ENCODE measurements around the gene SUSD5.

SUSD5 gene

DNA sequence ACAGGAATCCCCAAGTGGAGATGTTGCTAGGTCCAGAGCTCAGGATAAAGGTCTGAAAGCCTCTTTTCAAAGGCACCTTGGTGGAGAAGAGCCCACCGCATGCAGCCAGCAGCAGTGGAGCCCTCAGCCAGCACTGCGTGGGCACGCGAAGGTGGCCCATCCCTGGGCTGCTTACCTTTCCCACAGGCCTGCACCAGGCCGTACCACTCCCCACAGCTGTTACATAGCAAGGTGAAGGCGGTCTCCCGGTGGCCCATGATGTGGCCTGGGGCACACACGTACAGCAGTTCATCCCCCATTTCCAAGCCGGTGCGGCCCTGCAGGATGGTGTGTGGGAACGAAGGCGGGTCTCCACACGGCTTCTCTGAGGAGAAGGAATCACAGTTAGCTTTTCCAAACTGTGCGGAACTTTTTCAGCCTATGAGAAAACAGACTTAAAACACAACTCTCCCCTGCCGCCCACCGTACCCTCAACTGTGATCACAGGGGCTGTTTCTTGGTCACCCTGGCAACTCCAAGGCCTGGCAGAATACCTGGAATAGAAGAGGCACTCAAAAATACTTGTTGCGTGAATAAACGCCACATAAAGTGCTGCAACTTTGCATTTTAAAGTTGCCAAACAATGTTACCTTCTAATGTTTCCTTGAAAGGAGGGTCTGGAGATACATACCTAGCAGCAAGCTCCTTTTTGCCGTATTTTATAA lies 43.7 kb downstream of the SUSD5 start:
- 90 to 91% methylated on average over 19 of the region's 19 CpGs for WGBS, 2 experiments
- no peaks in the 10 kb centered on the region for H3K27me3 ChIP-seq (ENCODE audit: control insufficient read depth, insufficient read depth, low read length, poor library complexity, severe bottlenecking)

DNA sequence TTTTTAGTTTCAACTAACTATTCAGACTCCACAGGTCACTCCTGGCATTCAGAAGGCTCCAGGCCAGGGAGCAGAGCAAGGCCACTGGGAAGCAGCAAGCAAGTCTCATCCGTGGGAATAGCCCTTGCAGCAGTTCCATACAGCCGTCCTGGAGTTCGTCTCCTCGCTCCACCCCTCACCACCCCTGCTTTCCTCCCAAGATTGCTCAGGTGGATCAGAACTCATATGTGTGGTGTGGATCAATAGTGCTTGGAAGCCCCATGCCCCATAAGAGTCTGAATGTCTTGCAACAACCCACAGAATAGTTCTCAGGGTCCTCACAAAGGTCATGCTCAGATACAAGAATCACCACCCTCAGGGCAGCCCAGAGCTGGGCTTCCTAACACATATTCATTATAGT lies 44.5 kb downstream of the SUSD5 start:
- 71% methylated on average over 4 of the region's 4 CpGs for WGBS, 2 experiments
- H3K36me3 ChIP-seq (ENCODE audit: control insufficient read depth, insufficient read depth, low read length) = no peaks in the 10 kb centered on the region
- H3K4me3 ChIP-seq (ENCODE audit: insufficient read depth, low read depth, low read length) = no peak overlapping the region
- no peaks in the 10 kb centered on the region for H3K4me1 ChIP-seq (ENCODE audit: control insufficient read depth, insufficient read depth, low read length)
- H3K27ac ChIP-seq (ENCODE audit: insufficient read depth, low read depth, low read length, poor library complexity, severe bottlenecking) = no peak overlapping the region
- no peaks in the 10 kb centered on the region for H3K27me3 ChIP-seq (ENCODE audit: control insufficient read depth, insufficient read depth, low read length, poor library complexity, severe bottlenecking)
- no peaks in the 10 kb centered on the region for H3K9me3 ChIP-seq (ENCODE audit: control insufficient read depth, low read length)

More for the DNA sequence above, 43.7 kb downstream of the SUSD5 start:
- no peaks in the 10 kb centered on the region for H3K36me3 ChIP-seq (ENCODE audit: control insufficient read depth, insufficient read depth, low read length)
- no peaks in the 10 kb centered on the region for H3K9me3 ChIP-seq (ENCODE audit: control insufficient read depth, low read length)
- no peaks in the 10 kb centered on the region for H3K4me1 ChIP-seq (ENCODE audit: control insufficient read depth, insufficient read depth, low read length)
- H3K27ac ChIP-seq (ENCODE audit: insufficient read depth, low read depth, low read length, poor library complexity, severe bottlenecking) = no peak overlapping the region
- no peak overlapping the region for H3K4me3 ChIP-seq (ENCODE audit: insufficient read depth, low read depth, low read length)

DNA sequence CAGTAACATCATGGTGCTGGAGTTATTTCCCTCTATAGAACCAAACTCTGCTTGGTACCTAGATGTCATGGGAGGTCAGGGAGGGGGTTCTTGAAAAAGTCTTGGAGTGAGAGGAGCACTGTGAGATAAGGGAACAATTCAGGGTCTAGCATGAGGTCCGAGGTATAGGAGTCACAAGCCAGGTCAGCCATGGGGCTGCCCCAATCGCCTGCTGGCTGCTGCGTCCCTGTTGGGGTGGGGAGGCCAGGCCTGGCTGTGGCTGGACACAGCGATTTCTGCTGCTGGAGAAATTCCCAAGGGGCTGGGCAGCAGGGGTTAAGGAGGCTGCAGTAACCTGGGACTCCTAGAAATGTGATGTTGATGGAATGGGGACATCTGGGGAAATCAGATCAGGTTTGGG lies 44.9 kb downstream of the SUSD5 start:
- H3K4me3 ChIP-seq (ENCODE audit: insufficient read depth, low read depth, low read length) = no peak overlapping the region
- no peaks in the 10 kb centered on the region for H3K9me3 ChIP-seq (ENCODE audit: control insufficient read depth, low read length)
- no peaks in the 10 kb centered on the region for H3K4me1 ChIP-seq (ENCODE audit: control insufficient read depth, insufficient read depth, low read length)
- H3K27ac ChIP-seq (ENCODE audit: insufficient read depth, low read depth, low read length, poor library complexity, severe bottlenecking) = no peak overlapping the region
- 91% methylated on average over 4 of the region's 4 CpGs for WGBS, 2 experiments
- no peaks in the 10 kb centered on the region for H3K27me3 ChIP-seq (ENCODE audit: control insufficient read depth, insufficient read depth, low read length, poor library complexity, severe bottlenecking)
- no peaks in the 10 kb centered on the region for H3K36me3 ChIP-seq (ENCODE audit: control insufficient read depth, insufficient read depth, low read length)

DNA sequence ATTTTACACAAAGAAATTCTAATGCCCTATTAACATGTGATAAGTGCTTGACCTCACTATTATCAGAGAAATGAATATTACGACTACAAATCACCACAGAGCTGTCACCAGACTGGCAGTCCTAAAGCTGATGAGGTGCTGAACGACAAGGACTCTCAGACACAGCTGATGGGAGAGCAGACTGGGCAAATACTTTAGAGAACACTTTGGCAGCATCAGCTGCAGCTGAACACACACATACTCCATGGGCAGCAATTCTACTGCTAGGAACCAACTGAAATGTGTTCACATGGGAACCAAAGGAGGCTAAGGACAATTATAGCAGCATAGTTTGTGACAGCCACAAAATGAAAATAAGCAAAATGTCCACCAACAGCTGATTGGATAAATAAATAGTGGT lies 45.5 kb downstream of the SUSD5 start:
- no peak overlapping the region for H3K4me3 ChIP-seq (ENCODE audit: insufficient read depth, low read depth, low read length)
- H3K27ac ChIP-seq (ENCODE audit: insufficient read depth, low read depth, low read length, poor library complexity, severe bottlenecking) = no peak overlapping the region

DNA sequence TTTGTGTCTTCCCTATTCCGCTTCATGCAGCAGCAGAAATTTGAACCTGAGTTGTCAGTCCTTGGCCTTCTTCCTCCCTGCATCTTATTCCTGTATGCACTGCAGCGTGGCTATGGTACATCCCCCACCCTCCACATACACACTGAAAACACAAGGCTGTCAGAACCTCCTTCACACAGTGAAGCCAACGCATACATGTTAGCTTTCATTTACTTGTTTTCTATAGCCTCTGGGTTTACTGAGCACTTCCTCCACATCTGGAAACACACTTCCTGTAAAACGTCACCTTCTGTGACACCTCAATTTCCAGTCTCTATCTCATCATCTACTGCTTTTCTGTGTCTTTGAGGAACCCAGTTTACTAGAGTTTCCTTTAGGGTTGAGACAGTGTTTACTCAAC lies 47.0 kb downstream of the SUSD5 start:
- H3K4me3 ChIP-seq (ENCODE audit: insufficient read depth, low read depth, low read length) = no peak overlapping the region
- no peak overlapping the region for H3K27ac ChIP-seq (ENCODE audit: insufficient read depth, low read depth, low read length, poor library complexity, severe bottlenecking)
- WGBS, 2 experiments = 94 to 96% methylated on average over 4 of the region's 4 CpGs
- H3K27me3 ChIP-seq (ENCODE audit: control insufficient read depth, insufficient read depth, low read length, poor library complexity, severe bottlenecking) = no peaks in the 10 kb centered on the region
- no peaks in the 10 kb centered on the region for H3K9me3 ChIP-seq (ENCODE audit: control insufficient read depth, low read length)
- H3K36me3 ChIP-seq (ENCODE audit: control insufficient read depth, insufficient read depth, low read length) = no peaks in the 10 kb centered on the region
- H3K4me1 ChIP-seq (ENCODE audit: control insufficient read depth, insufficient read depth, low read length) = no peaks in the 10 kb centered on the region

More for the DNA sequence above, 45.5 kb downstream of the SUSD5 start:
- Histone ChIP-seq H3K4me1 (ENCODE audit: control insufficient read depth, insufficient read depth, low read length) (no peaks in the 10 kb centered on the region), H3K27me3 (ENCODE audit: control insufficient read depth, insufficient read depth, low read length, poor library complexity, severe bottlenecking) (no peaks in the 10 kb centered on the region), H3K9me3 (ENCODE audit: control insufficient read depth, low read length) (no peaks in the 10 kb centered on the region), H3K36me3 (ENCODE audit: control insufficient read depth, insufficient read depth, low read length) (no peaks in the 10 kb centered on the region)
- 40 to 43% methylated on average over 2 of the region's 2 CpGs for WGBS, 2 experiments

DNA sequence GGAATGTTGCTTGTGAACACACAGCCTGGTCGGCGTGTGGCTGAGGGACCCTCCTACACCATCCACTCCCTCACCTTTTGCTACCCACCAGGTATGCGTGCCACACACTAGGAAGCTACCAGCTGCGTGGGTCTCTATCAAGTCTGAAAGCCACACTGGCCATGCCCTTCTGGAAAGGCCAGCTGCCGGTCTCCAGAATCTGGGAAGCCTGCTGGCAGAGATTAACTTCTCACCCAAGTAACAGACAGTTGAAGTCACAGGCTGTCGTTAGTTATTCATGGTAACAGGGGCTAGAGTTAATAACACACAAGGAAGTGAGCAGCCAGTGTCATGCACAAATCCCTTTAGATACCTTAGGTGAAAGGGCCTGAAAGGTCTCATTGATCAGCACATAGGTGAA lies 48.1 kb downstream of the SUSD5 start:
- H3K4me1 ChIP-seq (ENCODE audit: control insufficient read depth, insufficient read depth, low read length) = no peaks in the 10 kb centered on the region
- 89 to 92% methylated on average over 6 of the region's 6 CpGs for WGBS, 2 experiments
- no peak overlapping the region for H3K27ac ChIP-seq (ENCODE audit: insufficient read depth, low read depth, low read length, poor library complexity, severe bottlenecking)
- no peaks in the 10 kb centered on the region for H3K27me3 ChIP-seq (ENCODE audit: control insufficient read depth, insufficient read depth, low read length, poor library complexity, severe bottlenecking)
- H3K36me3 ChIP-seq (ENCODE audit: control insufficient read depth, insufficient read depth, low read length) = no peaks in the 10 kb centered on the region
- H3K4me3 ChIP-seq (ENCODE audit: insufficient read depth, low read depth, low read length) = no peak overlapping the region
- H3K9me3 ChIP-seq (ENCODE audit: control insufficient read depth, low read length) = no peaks in the 10 kb centered on the region

DNA sequence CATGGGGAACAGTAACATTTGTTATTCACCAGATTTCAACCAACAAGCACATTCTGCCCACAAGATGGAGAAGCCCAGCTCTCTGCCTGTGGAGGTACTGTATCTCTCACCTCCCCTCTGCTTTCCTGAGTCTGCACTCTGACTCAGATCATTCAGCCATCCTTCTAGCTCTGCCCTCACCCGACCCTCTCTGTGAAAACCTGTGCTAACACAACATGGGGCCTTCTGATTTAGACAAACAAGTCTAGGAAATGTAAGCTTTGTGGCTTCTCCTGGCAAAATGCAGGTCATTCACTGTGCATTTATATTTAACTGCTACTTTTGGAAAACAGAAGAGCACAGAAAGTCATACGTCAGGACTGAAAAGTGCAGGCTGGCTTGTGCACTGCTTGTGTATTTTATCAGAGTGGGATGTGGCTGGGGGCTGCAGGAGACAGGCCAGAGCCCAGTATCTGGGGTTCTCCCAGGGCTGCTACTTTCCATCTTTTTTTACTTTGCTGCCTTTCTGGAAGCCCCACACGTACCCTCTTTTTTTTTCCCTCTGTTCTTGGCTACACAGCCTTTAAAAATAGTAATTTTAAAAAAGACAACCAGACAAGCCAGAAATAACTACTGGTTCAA lies 50.8 kb downstream of the SUSD5 start:
- WGBS, 2 experiments = 71 to 72% methylated on average over 3 of the region's 3 CpGs
- H3K27ac ChIP-seq (ENCODE audit: insufficient read depth, low read depth, low read length, poor library complexity, severe bottlenecking) = no peak overlapping the region

DNA sequence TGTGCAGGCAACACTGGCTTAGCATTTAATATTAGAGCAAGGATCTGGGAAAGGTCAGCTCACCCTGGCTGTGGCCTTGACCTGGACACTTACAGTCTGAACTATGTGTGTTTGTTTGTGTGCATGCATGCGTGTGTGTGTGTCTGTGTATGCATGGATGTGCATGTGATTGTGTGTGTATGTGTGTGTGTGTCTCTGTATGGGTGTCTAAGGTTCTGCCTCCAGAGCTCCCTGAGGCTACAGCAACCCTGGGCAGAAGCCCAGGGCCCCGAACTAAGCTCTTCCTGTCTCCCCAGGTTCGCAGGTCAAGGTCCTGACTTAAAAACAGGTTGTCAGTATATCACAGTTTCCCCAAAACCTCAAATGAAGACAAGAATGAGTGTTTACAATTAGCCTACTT lies 51.3 kb downstream of the SUSD5 start:
- Histone ChIP-seq H3K27me3 (ENCODE audit: control insufficient read depth, insufficient read depth, low read length, poor library complexity, severe bottlenecking) (no peaks in the 10 kb centered on the region), H3K4me3 (ENCODE audit: insufficient read depth, low read depth, low read length) (no peak overlapping the region), H3K36me3 (ENCODE audit: control insufficient read depth, insufficient read depth, low read length) (no peaks in the 10 kb centered on the region), H3K9me3 (ENCODE audit: control insufficient read depth, low read length) (no peaks in the 10 kb centered on the region), H3K4me1 (ENCODE audit: control insufficient read depth, insufficient read depth, low read length) (no peaks in the 10 kb centered on the region), H3K27ac (ENCODE audit: insufficient read depth, low read depth, low read length, poor library complexity, severe bottlenecking) (no peak overlapping the region)
- WGBS, 2 experiments = 93 to 95% methylated on average over 3 of the region's 3 CpGs

More for the DNA sequence above, 50.8 kb downstream of the SUSD5 start:
- no peak overlapping the region for H3K4me3 ChIP-seq (ENCODE audit: insufficient read depth, low read depth, low read length)
- H3K27me3 ChIP-seq (ENCODE audit: control insufficient read depth, insufficient read depth, low read length, poor library complexity, severe bottlenecking) = no peaks in the 10 kb centered on the region
- no peaks in the 10 kb centered on the region for H3K9me3 ChIP-seq (ENCODE audit: control insufficient read depth, low read length)
- H3K4me1 ChIP-seq (ENCODE audit: control insufficient read depth, insufficient read depth, low read length) = no peaks in the 10 kb centered on the region
- H3K36me3 ChIP-seq (ENCODE audit: control insufficient read depth, insufficient read depth, low read length) = no peaks in the 10 kb centered on the region

DNA sequence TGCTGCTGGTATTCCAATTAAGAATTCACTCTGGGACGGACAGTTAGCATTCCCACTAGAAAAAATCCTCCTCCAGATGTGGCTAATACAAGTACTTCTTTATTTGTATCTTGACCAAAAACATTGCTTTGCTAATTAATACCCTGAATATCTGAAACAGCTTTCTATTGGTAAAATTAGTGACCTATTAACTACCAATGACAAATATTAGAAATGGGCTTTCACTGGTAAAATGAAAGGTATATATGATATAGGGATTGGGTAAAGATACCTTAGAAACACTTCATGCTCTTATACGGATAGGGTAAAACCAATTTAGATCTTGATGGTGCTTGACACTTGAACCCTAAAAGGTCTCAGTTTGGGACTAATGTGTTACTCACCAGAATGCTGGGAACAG lies 52.5 kb downstream of the SUSD5 start:
- no peaks in the 10 kb centered on the region for H3K27me3 ChIP-seq (ENCODE audit: control insufficient read depth, insufficient read depth, low read length, poor library complexity, severe bottlenecking)
- no peak overlapping the region for H3K27ac ChIP-seq (ENCODE audit: insufficient read depth, low read depth, low read length, poor library complexity, severe bottlenecking)
- WGBS, 2 experiments = 98 to 100% methylated on average over 2 of the region's 2 CpGs
- H3K36me3 ChIP-seq (ENCODE audit: control insufficient read depth, insufficient read depth, low read length) = no peaks in the 10 kb centered on the region
- H3K4me1 ChIP-seq (ENCODE audit: control insufficient read depth, insufficient read depth, low read length) = no peaks in the 10 kb centered on the region
- H3K9me3 ChIP-seq (ENCODE audit: control insufficient read depth, low read length) = no peaks in the 10 kb centered on the region
- H3K4me3 ChIP-seq (ENCODE audit: insufficient read depth, low read depth, low read length) = no peak overlapping the region

DNA sequence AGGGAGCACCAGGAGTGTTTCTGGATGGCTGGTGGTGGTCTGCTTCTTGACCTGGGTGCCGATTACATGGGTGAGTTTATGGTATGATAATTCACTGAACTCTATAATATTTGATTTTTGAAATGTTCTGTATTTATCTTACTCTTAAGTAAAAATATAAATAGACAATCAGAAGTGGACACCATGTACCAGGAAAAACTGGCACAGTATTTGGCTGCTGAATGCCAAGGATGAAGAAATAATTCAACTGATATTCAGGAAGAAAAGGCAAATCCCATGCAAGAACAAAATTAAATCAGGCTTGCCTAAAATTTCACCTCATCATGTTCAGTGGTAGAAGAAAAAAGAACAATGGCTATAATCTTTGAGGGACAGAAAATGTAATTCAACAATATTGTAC lies 53.2 kb downstream of the SUSD5 start:
- H3K4me3 ChIP-seq (ENCODE audit: insufficient read depth, low read depth, low read length) = no peak overlapping the region
- no peaks in the 10 kb centered on the region for H3K9me3 ChIP-seq (ENCODE audit: control insufficient read depth, low read length)
- WGBS, 2 experiments = 83% methylated on average over 1 of the region's 1 CpG; no CpG with 5 or more reads in 1 of the 2 experiments
- no peaks in the 10 kb centered on the region for H3K4me1 ChIP-seq (ENCODE audit: control insufficient read depth, insufficient read depth, low read length)
- no peaks in the 10 kb centered on the region for H3K27me3 ChIP-seq (ENCODE audit: control insufficient read depth, insufficient read depth, low read length, poor library complexity, severe bottlenecking)
- H3K36me3 ChIP-seq (ENCODE audit: control insufficient read depth, insufficient read depth, low read length) = no peaks in the 10 kb centered on the region
- H3K27ac ChIP-seq (ENCODE audit: insufficient read depth, low read depth, low read length, poor library complexity, severe bottlenecking) = no peak overlapping the region

Measured in ectodermal cell (in vitro differentiated cells).